Measurements from ENCODE around the gene TNS3.

Gene TNS3

DNA sequence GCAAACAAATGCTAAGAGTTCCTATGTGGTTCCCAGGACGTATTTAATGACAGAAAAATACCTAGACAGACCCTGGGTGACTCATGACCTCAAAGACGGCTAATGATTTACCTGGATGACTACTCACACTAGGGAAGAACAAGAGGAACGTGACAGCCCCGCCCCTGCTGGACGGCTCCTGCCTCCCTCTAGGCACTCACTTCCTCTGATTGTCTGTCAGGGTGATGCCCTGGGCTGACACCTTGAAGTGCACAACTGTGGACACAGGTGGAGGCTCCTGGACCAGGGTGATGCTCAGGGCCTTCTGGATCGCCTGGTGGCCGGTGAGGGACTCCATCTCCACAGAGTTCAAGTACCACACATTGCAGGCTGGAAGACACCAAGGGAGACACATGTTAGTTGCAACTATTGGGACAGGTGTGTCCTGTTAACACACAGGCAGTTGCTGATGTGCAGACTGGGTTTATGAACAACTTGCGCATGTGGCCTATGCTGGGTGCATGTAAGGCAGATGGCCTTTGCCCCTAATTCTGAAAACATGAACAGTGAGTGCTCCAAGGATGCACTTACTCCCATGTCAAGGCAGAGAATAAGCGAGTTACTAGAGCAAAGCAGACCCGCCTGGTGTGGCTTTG lies 298.3 kb downstream of the TNS3 start:
- no peak for TF ChIP-seq CTCF (IDR thresholded peaks at IDR 0.05; ENCODE audit: borderline replicate concordance, insufficient read depth, low read depth, low read length)
- H3K4me3 ChIP-seq (ENCODE audit: low read depth, low read length): no peak overlapping the region

DNA sequence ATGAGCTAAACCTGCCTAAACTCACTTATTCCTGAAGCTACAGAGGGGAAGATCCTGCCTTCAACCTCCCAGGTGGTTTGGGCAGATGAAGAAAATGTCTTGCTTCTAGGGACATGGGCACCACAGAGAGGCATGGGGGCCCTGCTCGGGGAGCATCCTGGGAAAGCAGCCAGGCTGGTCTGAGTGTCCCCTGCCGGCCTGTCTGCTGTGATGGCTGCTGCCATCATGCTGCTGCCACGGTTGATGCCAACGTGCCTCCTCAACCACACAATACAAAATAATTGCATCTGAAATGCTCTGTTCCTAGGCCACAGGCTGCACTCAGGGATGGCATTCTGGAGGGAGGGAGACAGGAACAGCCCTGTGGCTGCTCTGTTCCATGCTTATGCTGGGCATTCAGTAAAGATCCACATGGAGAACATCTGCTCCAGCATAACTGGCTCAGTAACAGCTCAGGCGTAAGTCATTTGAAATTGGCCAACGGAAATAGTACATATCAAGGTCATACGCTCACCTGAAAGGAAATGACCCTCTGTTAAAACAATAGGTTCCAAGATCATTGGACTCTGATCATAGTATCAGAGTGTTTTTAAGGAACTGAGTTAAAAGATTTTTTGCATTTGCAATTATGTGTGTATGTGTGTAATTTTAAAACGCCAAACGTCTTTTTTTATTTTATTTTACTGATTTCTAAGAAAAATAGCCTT lies 299.0 kb downstream of the TNS3 start:
- no peak for TF ChIP-seq CTCF (IDR thresholded peaks at IDR 0.05; ENCODE audit: borderline replicate concordance, insufficient read depth, low read depth, low read length)

GRCh38 chr7:47281966-47282643 lies 299.8 kb downstream of the TNS3 start:
- H3K4me3 ChIP-seq (ENCODE audit: low read depth, low read length): no peak overlapping the region
- no peak for TF ChIP-seq CTCF (IDR thresholded peaks at IDR 0.05; ENCODE audit: borderline replicate concordance, insufficient read depth, low read depth, low read length)

More for the DNA sequence above, 299.0 kb downstream of the TNS3 start:
- H3K4me3 ChIP-seq (ENCODE audit: low read depth, low read length): no peak overlapping the region

- TF ChIP-seq CTCF (IDR thresholded peaks at IDR 0.05; ENCODE audit: borderline replicate concordance, insufficient read depth, low read depth, low read length): no peak
- no peak overlapping the region for H3K4me3 ChIP-seq (ENCODE audit: low read depth, low read length)
These were observed 300.8 kb downstream of the TNS3 start for GRCh38 chr7:47281161-47281560.

DNA sequence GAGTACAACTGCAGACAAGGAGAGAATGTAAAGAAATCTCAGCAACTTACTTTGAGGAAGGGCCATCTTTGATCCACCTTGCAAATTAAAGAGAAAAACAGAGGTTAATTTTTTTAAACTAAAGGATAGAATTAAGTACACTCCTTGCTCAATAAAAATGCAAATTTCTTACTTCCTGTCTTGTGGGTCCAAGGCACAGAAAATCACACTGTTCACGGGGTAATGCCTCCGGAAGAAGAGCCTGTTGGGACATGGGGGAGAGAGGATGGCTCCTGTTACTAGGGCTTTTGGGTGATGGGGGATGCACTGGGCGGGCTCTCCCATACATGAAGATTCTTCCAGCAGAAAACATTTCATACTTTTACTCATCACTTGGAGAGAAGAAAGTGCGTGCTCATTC lies 301.8 kb downstream of the TNS3 start:
- no peak for TF ChIP-seq CTCF (IDR thresholded peaks at IDR 0.05; ENCODE audit: borderline replicate concordance, insufficient read depth, low read depth, low read length)
- no peak overlapping the region for H3K4me3 ChIP-seq (ENCODE audit: low read depth, low read length)

DNA sequence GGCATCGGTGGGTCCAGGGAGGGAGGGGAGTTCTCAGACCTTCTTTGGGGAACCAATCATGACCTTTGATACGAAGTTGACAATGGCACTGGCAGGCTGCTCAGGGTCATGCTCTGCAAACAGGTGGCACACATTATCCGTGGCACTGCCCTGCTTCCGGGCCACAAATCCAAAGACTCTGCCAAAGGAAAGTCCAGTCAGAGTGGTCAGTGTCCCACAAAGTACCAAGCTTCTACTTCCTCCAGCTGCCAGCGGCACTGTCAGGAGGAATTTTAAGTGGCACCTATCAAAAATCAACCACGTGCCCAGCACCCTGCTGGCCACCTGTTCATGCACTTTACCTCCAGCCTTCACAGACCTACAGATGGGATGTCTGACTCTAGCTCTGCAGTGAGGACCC lies 303.9 kb downstream of the TNS3 start:
- H3K4me3 ChIP-seq (ENCODE audit: low read depth, low read length): no peak overlapping the region
- no peak for TF ChIP-seq CTCF (IDR thresholded peaks at IDR 0.05; ENCODE audit: borderline replicate concordance, insufficient read depth, low read depth, low read length)

Measured in GM12875 (cell line).